Small intestine (tissue), 7 donors: ENCODE data around the gene ATF1. TPM values are rescaled to one million over a fixed set of nuclear protein-coding genes. Genes with fewer than 3 reads are reported as not detected.

Experiments
- DNase-seq, 2 donors: peaks; one replicate each; pipeline versions ENCODE4 v3.0.0 to v3.0.0-alpha.2; 2013
- FAIRE-seq: peaks from 2 replicates; lab custom pipeline; 2012; peaks lifted over from hg19 to GRCh38; lab: Jason Lieb, UNC
- H3K27ac ChIP-seq, 3 donors: one replicate each; pipeline ENCODE4 v1.5.1; 2013; ENCODE audit warnings: low read length in 2 of 3, mild to moderate bottlenecking in 2 of 3, control low read depth in 1 of 3, inconsistent platforms in 1 of 3, low read depth in 1 of 3, moderate library complexity in 1 of 3
- H3K27me3 ChIP-seq, 3 donors: one replicate each; pipeline ENCODE4 v1.6.1; 2013; ENCODE audit warnings: low read length in 3 of 3, inconsistent platforms in 1 of 3; ENCODE audit not compliant: control insufficient read depth in 3 of 3, insufficient read depth in 3 of 3
- H3K36me3 ChIP-seq, 3 donors: one replicate each; pipeline ENCODE4 v1.6.1; 2013; ENCODE audit warnings: low read length in 3 of 3, inconsistent platforms in 1 of 3, low read depth in 1 of 3, mild to moderate bottlenecking in 1 of 3, moderate library complexity in 1 of 3; ENCODE audit not compliant: control insufficient read depth in 3 of 3, insufficient read depth in 2 of 3
- H3K4me1 ChIP-seq, 3 donors: one replicate each; pipeline ENCODE4 v1.6.1; 2013; ENCODE audit warnings: low read length in 2 of 3, inconsistent platforms in 1 of 3, low read depth in 1 of 3, mild to moderate bottlenecking in 1 of 3, moderate library complexity in 1 of 3; ENCODE audit not compliant: control insufficient read depth in 3 of 3, insufficient read depth in 2 of 3
- H3K4me3 ChIP-seq, 3 donors: one replicate each; pipeline ENCODE4 v1.5.1; 2013; ENCODE audit warnings: low read length in 3 of 3, control low read depth in 1 of 3, inconsistent platforms in 1 of 3, low read depth in 1 of 3, mild to moderate bottlenecking in 1 of 3, moderate library complexity in 1 of 3
- H3K9me3 ChIP-seq, 2 donors: one replicate each; pipeline ENCODE4 v1.6.1; 2013; ENCODE audit warnings: low read depth in 1 of 2, low read length in 1 of 2; ENCODE audit not compliant: control insufficient read depth in 2 of 2, insufficient read depth in 1 of 2
- WGBS, 3 donors: extraction: QIAGEN DNeasy Blood & Tissue Kit; methylation state at CpG; one replicate each; pipeline ENCODE4 v1.1.7; 2013; 5-methylcytosine and 5-hydroxymethylcytosine counted together
- polyA plus RNA-seq, 4 donors: library from polyadenylated mRNA; stranded (reverse) in 3 of 4; unstranded in 1 of 4; fragments of 200-250 nt in 3 of 4; fragments of 120-200 nt in 1 of 4; gene quantifications; one replicate each; pipeline versions ENCODE4 v1.2.1 to v1.2.3, GENCODE V29; 2013
- donor health status: healthy with polysubstance abuse.
- donor health status: control.
- donor health status: control.
- donor health status: Bipolar disorder and iron deficiency.
- donor health status: healthy.

ATF1 gene
- polyA plus RNA-seq, 4 donors, result 16.3 to 40.7 (median 17.7) TPM

- Histone ChIP-seq H3K27ac (no peak overlapping the region), H3K9me3 (no peaks in the 10 kb centered on the region), H3K4me1 (no peaks in the 10 kb centered on the region), H3K27me3 (no peaks in the 10 kb centered on the region), H3K4me3 (no peak overlapping the region), H3K36me3 (peaks cover 17 to 53% (median 28%) of the 10 kb centered on the region in 3 donors)
- DNase-seq (no peak), FAIRE-seq (no peak)
- 96% methylated on average over 7 of the region's 7 CpGs for WGBS, 3 donors
Observed at GRCh38 chr12:50742776-50743175, 21.1 kb upstream of the ATF1 start.

GRCh38 chr12:50745861-50746260, 18.0 kb upstream of the ATF1 start:
- peaks cover 15 to 31% (median 24%) of the 10 kb centered on the region in 3 donors for H3K36me3 ChIP-seq
- no peak overlapping the region for H3K27ac ChIP-seq
- WGBS, 3 donors, result 84 to 93% (median 89%) methylated on average over 4 of the region's 4 CpGs
- DNase-seq (no peak), FAIRE-seq (no peak)
- H3K27me3 ChIP-seq, result no peaks in the 10 kb centered on the region
- peaks cover 0 to 4% of the 10 kb centered on the region in 2 donors for H3K9me3 ChIP-seq
- no peak overlapping the region for H3K4me3 ChIP-seq
- no peaks in the 10 kb centered on the region for H3K4me1 ChIP-seq

GRCh38 chr12:50746431-50746830, 17.5 kb upstream of the ATF1 start:
- Histone ChIP-seq H3K27me3 (no peaks in the 10 kb centered on the region), H3K4me1 (no peaks in the 10 kb centered on the region), H3K36me3 (peaks cover 15 to 28% (median 20%) of the 10 kb centered on the region in 3 donors), H3K9me3 (peaks cover 0 to 4% of the 10 kb centered on the region in 2 donors), H3K27ac (no peak overlapping the region), H3K4me3 (no peak overlapping the region)
- DNase-seq (no peak), FAIRE-seq (no peak)
- WGBS, 3 donors, result 91 to 99% (median 91%) methylated on average over 3 of the region's 3 CpGs

GRCh38 chr12:50747817-50748216, 16.1 kb upstream of the ATF1 start:
- no peak for FAIRE-seq
- DNase-seq, result peak in 1 of 2 donors; percentile 44
- H3K36me3 ChIP-seq, result peaks cover 13 to 22% (median 14%) of the 10 kb centered on the region in 3 donors
- WGBS, 3 donors, result 90 to 96% (median 93%) methylated on average over 1 of the region's 1 CpG
- no peaks in the 10 kb centered on the region for H3K27me3 ChIP-seq
- H3K27ac ChIP-seq, result no peak overlapping the region
- H3K4me1 ChIP-seq, result no peaks in the 10 kb centered on the region
- H3K9me3 ChIP-seq, result peaks cover 0 to 4% of the 10 kb centered on the region in 2 donors
- H3K4me3 ChIP-seq, result no peak overlapping the region

GRCh38 chr12:50749459-50749882, 14.4 kb upstream of the ATF1 start:
- DNase-seq (no peak), FAIRE-seq (no peak)
- H3K36me3 ChIP-seq, result peaks cover 6 to 17% (median 11%) of the 10 kb centered on the region in 3 donors
- H3K9me3 ChIP-seq, result peaks cover 0 to 4% of the 10 kb centered on the region in 2 donors
- WGBS, 3 donors, result 91 to 100% (median 93%) methylated on average over 2 of the region's 2 CpGs
- H3K27ac ChIP-seq, result no peak overlapping the region
- no peaks in the 10 kb centered on the region for H3K27me3 ChIP-seq
- H3K4me1 ChIP-seq, result no peaks in the 10 kb centered on the region
- H3K4me3 ChIP-seq, result no peak overlapping the region

GRCh38 chr12:50750366-50750765, 13.5 kb upstream of the ATF1 start:
- Histone ChIP-seq H3K4me1 (no peaks in the 10 kb centered on the region), H3K9me3 (peaks cover 0 to 4% of the 10 kb centered on the region in 2 donors), H3K27me3 (no peaks in the 10 kb centered on the region), H3K27ac (no peak overlapping the region), H3K36me3 (peaks cover 0 to 15% (median 9%) of the 10 kb centered on the region in 3 donors), H3K4me3 (no peak overlapping the region)
- WGBS, 3 donors, result 87 to 95% (median 95%) methylated on average over 4 of the region's 4 CpGs
- DNase-seq (peak; percentile 13 to 38), FAIRE-seq (no peak)

- FAIRE-seq (no peak), DNase-seq (no peak)
Observed at GRCh38 chr12:50751948-50752721, 11.8 kb upstream of the ATF1 start.

GRCh38 chr12:50753232-50753769, 10.6 kb upstream of the ATF1 start:
- 93 to 95% (median 93%) methylated on average over 5 of the region's 5 CpGs for WGBS, 3 donors
- H3K27me3 ChIP-seq, result no peaks in the 10 kb centered on the region
- DNase-seq (no peak), FAIRE-seq (no peak)
- no peak overlapping the region for H3K27ac ChIP-seq
- H3K9me3 ChIP-seq, result peaks cover 0 to 4% of the 10 kb centered on the region in 2 donors
- H3K36me3 ChIP-seq, result peaks cover 0 to 9% (median 5%) of the 10 kb centered on the region in 3 donors
- no peak overlapping the region for H3K4me3 ChIP-seq
- no peaks in the 10 kb centered on the region for H3K4me1 ChIP-seq

More at GRCh38 chr12:50751948-50752721, 11.8 kb upstream of the ATF1 start:
- Histone ChIP-seq H3K4me3 (no peak overlapping the region), H3K4me1 (no peaks in the 10 kb centered on the region), H3K9me3 (peaks cover 0 to 4% of the 10 kb centered on the region in 2 donors), H3K27me3 (no peaks in the 10 kb centered on the region), H3K27ac (no peak overlapping the region), H3K36me3 (peaks cover 0 to 9% (median 6%) of the 10 kb centered on the region in 3 donors)
- 85 to 98% (median 92%) methylated on average over 6 of the region's 6 CpGs for WGBS, 3 donors
